HG03575 (cell line): ENCODE measurements around the gene UQCR10.
"Not testable (repeated sequence)": the region's sequence is repeated elsewhere in the genome, so short reads cannot be mapped to it uniquely, and the experiment has no call there.

Experiments used
- ATAC-seq: cut with Tn5 transposase; IDR thresholded peaks from one replicate; pipeline ENCODE4 v1.9.1; 2021; ENCODE audit not compliant: unreplicated experiment, insufficient number of reproducible peaks, low FRiP score; ENCODE audit errors: extremely low read depth

UQCR10 gene

GRCh38 chr22:29734838-29735237, 32.3 kb upstream of the UQCR10 start:
- ATAC-seq = no peak

GRCh38 chr22:29735416-29735815, 31.8 kb upstream of the UQCR10 start:
- no peak for ATAC-seq

- no peak for ATAC-seq
These were observed 29.7 kb upstream of the UQCR10 start for GRCh38 chr22:29737251-29738117.

GRCh38 chr22:29738118-29738815, 28.9 kb upstream of the UQCR10 start:
- ATAC-seq = no peak

DNA sequence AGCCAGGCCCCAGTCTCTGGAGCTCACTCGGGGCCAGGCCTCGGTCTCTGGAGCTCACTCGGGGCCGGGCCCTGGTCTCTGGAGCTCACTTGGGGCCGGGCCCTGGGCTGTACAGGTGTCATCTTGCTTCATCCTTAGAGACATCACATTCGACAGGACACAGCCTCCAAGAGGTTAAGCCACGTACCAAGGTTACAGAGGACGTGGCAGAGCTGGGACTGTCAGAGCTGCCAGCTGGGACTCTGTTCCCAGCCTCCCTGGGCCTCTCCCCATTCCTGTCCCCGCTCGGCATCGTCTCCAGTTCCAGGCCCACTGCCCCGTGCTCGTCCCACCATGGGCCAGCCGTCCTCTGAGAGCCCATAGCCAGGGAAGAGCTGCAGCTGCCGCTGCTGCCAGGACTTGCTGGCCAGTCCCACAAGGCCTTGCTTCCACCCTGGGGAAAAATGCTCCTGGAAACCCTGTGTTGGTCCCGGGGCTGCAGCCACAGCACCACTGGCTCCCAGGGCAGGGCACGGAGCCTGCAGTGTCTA, 27.8 kb upstream of the UQCR10 start:
- ATAC-seq = no peak

GRCh38 chr22:29740216-29740615, 27.0 kb upstream of the UQCR10 start:
- no peak for ATAC-seq

DNA sequence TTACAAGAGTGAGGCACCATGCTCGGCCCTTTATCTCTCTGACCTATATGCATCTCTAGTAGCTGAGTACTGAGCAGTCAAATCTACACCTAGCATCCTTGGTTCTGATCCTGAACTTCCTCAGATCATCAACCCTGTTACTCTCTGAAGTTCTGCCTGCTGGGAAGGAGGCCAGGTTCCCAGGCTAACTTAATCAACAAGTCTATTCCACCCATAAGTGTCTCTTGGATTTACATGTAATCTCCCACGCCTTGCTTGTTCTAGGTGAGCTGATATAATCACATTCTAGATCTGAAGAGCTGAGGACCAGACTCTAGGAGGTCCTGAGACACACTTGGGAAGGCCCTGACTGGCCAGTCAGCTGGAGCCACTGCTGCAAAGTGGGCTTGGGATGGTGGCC, 25.2 kb upstream of the UQCR10 start:
- no peak for ATAC-seq

DNA sequence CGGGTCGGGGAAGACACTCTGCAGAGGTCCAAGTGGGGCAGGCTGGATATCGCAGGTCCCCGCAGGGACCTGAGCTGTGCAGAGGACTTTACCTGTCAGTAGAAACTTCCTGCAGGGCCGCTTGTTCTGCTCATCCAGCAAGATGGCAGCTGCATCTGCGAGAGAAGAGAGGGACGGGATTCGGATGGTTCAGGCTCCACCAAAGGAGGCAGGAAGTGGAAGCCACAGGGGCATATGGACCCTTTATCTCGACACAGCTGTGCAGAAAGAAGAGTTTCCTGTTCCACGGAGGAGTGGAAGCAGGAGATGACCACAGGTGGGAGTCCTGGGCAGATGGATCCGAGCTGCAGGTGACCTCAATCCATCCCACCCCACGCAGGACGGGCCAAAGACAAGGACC, 24.8 kb upstream of the UQCR10 start:
- no peak for ATAC-seq

DNA sequence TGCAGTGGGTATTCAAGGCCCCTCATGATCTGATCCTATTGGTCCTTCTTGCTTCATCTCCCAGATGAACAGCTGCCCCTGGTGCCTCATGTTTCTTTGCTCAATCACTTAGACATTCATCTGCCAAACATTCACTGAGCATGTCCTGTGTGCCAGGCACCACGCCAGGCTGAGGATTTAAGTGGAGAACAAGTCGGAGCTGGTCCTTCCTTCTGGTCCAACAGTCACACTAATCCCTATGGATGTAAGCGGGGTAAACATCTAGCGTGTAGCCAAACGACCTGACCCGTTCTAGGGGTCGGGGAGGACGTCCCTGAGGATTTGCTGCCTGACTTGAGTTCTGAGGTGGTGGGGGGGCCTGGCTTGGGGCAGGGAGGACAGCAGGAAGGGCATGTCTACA, 22.3 kb upstream of the UQCR10 start:
- ATAC-seq = no peak

- ATAC-seq = no peak
These were observed 19.3 kb upstream of the UQCR10 start for GRCh38 chr22:29747832-29748231.

- ATAC-seq = no peak
These were observed 18.8 kb upstream of the UQCR10 start for GRCh38 chr22:29748248-29748893.

DNA sequence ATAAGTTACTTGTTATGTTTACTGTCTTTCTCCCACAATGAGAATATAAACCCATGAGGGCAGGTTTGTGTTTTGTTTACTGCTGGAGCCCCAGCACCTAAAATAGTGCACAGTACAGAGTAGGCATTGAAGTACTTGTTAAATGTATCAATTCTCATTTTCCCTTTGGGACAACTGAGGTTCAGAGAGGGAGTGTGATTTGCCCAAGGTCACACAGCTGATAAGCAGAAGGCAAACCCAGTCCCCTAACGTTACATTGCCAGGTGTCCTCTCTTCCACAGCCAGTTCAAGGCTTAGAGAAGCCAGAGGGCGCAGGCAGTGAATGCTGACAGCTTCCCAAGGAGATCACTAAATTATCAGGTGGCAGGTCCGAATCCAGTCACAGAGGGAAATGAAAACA, 17.1 kb upstream of the UQCR10 start:
- ATAC-seq = no peak

DNA sequence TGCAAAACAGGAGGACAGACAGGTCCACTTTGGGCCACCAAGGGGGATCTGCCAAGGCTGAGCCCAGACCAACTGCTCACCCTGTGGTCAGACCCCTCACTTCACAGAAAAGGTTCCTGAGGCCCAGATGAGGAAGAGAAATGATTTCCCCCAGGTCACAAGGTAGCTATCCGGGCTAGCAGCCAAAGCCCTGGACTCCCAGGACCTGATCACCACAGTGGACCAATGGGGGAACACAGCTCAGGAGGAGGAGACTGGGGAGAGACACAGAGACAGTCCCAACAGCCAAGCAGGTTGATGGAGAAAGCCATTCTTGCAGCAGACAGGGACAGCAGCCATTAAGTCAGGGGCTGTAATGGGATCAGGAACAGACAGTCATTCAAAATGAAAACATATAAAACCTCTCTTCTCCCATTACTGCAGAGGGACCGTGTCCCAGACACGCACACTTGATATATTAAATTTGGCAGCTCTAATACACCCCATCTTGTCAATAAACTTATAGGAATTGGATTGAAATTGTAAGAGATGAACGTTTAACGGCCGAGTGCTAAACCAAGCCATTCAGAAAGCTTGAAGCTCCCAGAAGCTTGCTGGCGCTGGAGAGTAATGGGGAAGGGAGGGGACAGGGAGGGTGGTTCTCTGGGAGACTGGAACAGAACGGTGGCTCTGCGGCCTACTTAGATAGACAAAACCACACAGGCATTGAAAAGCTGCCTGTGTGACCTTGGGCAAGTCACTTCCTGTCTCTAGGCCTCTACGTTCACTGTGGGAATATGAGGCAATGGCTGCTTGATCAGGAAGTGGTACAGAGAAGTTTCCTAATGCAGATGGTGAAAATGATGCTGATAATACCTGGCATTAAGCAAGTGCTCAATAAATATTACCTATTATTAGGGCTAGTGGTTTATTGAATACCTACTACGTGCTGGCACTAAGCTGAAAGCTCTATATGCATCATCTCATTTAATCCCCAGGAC, 16.3 kb upstream of the UQCR10 start:
- ATAC-seq = no peak

DNA sequence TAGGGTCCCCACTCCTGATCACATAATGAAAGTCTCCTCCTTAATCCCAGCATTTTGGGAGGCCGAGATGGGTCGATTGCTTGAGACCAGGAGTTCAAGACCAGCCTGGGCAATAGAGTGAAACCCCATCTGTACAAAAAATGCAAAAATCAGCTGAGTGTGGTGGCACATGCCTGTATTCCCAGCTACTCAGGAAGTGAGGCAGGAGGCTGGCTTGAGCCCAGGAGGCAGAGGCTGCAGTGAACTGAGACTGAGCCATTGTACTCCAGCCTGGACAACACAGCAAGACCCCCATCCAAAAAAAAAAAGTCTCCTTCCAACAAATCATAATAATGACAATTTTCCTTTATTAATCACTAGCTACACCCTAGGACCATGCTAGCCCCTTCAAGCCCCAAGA, 15.5 kb upstream of the UQCR10 start:
- no peak for ATAC-seq

- no peak for ATAC-seq
These were observed 13.1 kb upstream of the UQCR10 start for GRCh38 chr22:29753808-29754657.

GRCh38 chr22:29754658-29755395, 12.3 kb upstream of the UQCR10 start:
- not testable (repeated sequence) for ATAC-seq

DNA sequence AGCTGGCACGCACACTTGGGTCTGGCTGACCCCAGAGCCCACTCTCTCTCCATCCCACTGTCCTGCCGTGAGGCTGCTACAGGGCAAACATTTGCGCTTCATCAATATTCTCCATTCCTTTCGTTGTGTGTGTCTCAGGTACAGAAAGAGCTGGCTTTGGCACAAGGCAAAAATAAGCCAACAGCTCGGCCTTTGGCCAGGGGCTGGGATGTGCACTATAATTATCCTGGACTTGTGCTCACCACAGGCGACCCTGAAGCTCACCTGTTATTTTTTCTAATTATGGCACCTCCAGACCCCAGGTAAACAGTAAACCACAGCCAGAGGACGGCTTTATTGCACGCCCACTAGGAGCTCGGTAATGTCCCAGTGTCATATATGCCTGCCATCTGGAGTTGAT, 11.3 kb upstream of the UQCR10 start:
- ATAC-seq = no peak
